ENCODE data around the gene ADIPOQ. TPM values are rescaled to one million over a fixed set of nuclear protein-coding genes. Genes with fewer than 3 reads are reported as not detected.

Gene ADIPOQ
- not detected for polyA plus RNA-seq (2013, experiment 1 of 2)
- not detected for polyA plus RNA-seq (2013, experiment 2 of 2)

- no peaks in the 10 kb centered on the region for H3K9me3 ChIP-seq (replicated peaks in 1 of 2; ENCODE audit: control insufficient read depth in 2 of 2, insufficient read depth in 1 of 2, low read depth in 1 of 2, low read length in 2 of 2)
- H3K23ac ChIP-seq (ENCODE audit: low read depth, low read length, poor library complexity): no peak within 1 kb of the TSS
- H3K4me3 ChIP-seq (ENCODE audit: low read length in 2 of 2): no peak within 1 kb of the TSS
- peak within 1 kb of the TSS; percentile 11 for H3K18ac ChIP-seq (ENCODE audit: low read length)
- H2BK15ac ChIP-seq (ENCODE audit: low read length): no peak within 1 kb of the TSS
- H3K4me2 ChIP-seq (ENCODE audit: insufficient read depth, low read length, poor library complexity, severe bottlenecking): no peak within 1 kb of the TSS
- H3K14ac ChIP-seq (ENCODE audit: low read length): no peak within 1 kb of the TSS
- no peak within 1 kb of the TSS for H2BK12ac ChIP-seq (ENCODE audit: low read length)
- no peak for DNase-seq (ENCODE audit: low spot score)
- no peaks in the 10 kb centered on the region for H3K36me3 ChIP-seq (replicated peaks in 1 of 2; ENCODE audit: control insufficient read depth in 2 of 2, insufficient read depth in 2 of 2, low read length in 2 of 2)
- peak within 1 kb of the TSS; percentile 84 for H4K8ac ChIP-seq (ENCODE audit: low read depth, low read length)
- H4K91ac ChIP-seq (ENCODE audit: low read depth, low read length, poor library complexity): no peak within 1 kb of the TSS
- H3K4me1 ChIP-seq (ENCODE audit: control insufficient read depth in 2 of 2, insufficient read depth in 1 of 2, low read depth in 1 of 2, low read length in 2 of 2): peaks cover 0 to 3% of the 10 kb centered on the region in 2 donors
- peaks cover 0 to 46% (median 0%) of the 10 kb centered on the region in 3 experiments for H3K27me3 ChIP-seq (ENCODE audit: control insufficient read depth in 3 of 3, insufficient read depth in 3 of 3, low read depth in 1 of 3, low read length in 3 of 3)
- no peak within 1 kb of the TSS for H2BK120ac ChIP-seq (ENCODE audit: low read depth, low read length)
- H2BK5ac ChIP-seq (ENCODE audit: low read length): no peak within 1 kb of the TSS
- no peak within 1 kb of the TSS for H2AK5ac ChIP-seq (ENCODE audit: low read depth, low read length)
- H2AFZ ChIP-seq (ENCODE audit: low read length): no peak within 1 kb of the TSS
- peak within 1 kb of the TSS; percentile 10 for H3K9ac ChIP-seq (ENCODE audit: low read depth, low read length, poor library complexity)
- WGBS, 2 donors (ENCODE audit: extremely low coverage in 2 of 2, insufficient read length in 2 of 2, insufficient replicate concordance in 1 of 2): no CpG with 5 or more reads among the region's 7 CpGs
- no peak within 1 kb of the TSS for H3K4ac ChIP-seq (ENCODE audit: low read length)
- H3K79me1 ChIP-seq (ENCODE audit: low read depth, low read length): no peaks in the 10 kb centered on the region
- H3K27ac ChIP-seq (replicated peaks; ENCODE audit: low read length): no peak within 1 kb of the TSS
Observed at GRCh38 chr3:186842426-186843038, at the start of gene ADIPOQ. TSS of gene ADIPOQ (plus strand) at chr3:186842710. CDS start at chr3:186853059, 10,349 bp downstream.

- no CpG with 5 or more reads among the region's 3 CpGs for WGBS, 2 donors (ENCODE audit: extremely low coverage in 2 of 2, insufficient read length in 2 of 2, insufficient replicate concordance in 1 of 2)
- no peak overlapping the region for H3K9ac ChIP-seq (ENCODE audit: low read depth, low read length, poor library complexity)
- H2BK15ac ChIP-seq (ENCODE audit: low read length): no peak overlapping the region
- no peak overlapping the region for H3K18ac ChIP-seq (ENCODE audit: low read length)
- peak overlapping the region; percentile 36 for H3K27ac ChIP-seq (replicated peaks; ENCODE audit: low read length)
- no peak for DNase-seq (ENCODE audit: low spot score)
- H3K4me1 ChIP-seq (ENCODE audit: control insufficient read depth in 2 of 2, insufficient read depth in 1 of 2, low read depth in 1 of 2, low read length in 2 of 2): no peaks in the 10 kb centered on the region
- no peak overlapping the region for H2AFZ ChIP-seq (ENCODE audit: low read length)
- H3K79me1 ChIP-seq (ENCODE audit: low read depth, low read length): no peaks in the 10 kb centered on the region
- peaks cover 24 to 98% of the 10 kb centered on the region in 2 donors for H3K36me3 ChIP-seq (replicated peaks in 1 of 2; ENCODE audit: control insufficient read depth in 2 of 2, insufficient read depth in 2 of 2, low read length in 2 of 2)
- no peaks in the 10 kb centered on the region for H3K9me3 ChIP-seq (replicated peaks in 1 of 2; ENCODE audit: control insufficient read depth in 2 of 2, insufficient read depth in 1 of 2, low read depth in 1 of 2, low read length in 2 of 2)
- H4K91ac ChIP-seq (ENCODE audit: low read depth, low read length, poor library complexity): no peak overlapping the region
- H3K14ac ChIP-seq (ENCODE audit: low read length): no peak overlapping the region
- H3K27me3 ChIP-seq (ENCODE audit: control insufficient read depth in 3 of 3, insufficient read depth in 3 of 3, low read depth in 1 of 3, low read length in 3 of 3): no peaks in the 10 kb centered on the region
- no peak overlapping the region for H3K4me3 ChIP-seq (ENCODE audit: low read length in 2 of 2)
- no peak overlapping the region for H3K4me2 ChIP-seq (ENCODE audit: insufficient read depth, low read length, poor library complexity, severe bottlenecking)
- H2BK12ac ChIP-seq (ENCODE audit: low read length): no peak overlapping the region
- H3K23ac ChIP-seq (ENCODE audit: low read depth, low read length, poor library complexity): no peak overlapping the region
- H2BK5ac ChIP-seq (ENCODE audit: low read length): no peak overlapping the region
- no peak overlapping the region for H2BK120ac ChIP-seq (ENCODE audit: low read depth, low read length)
- no peak overlapping the region for H2AK5ac ChIP-seq (ENCODE audit: low read depth, low read length)
- no peak overlapping the region for H3K4ac ChIP-seq (ENCODE audit: low read length)
- no peak overlapping the region for H4K8ac ChIP-seq (ENCODE audit: low read depth, low read length)
Observed at GRCh38 chr3:186798239-186798874, 44.2 kb upstream of the ADIPOQ start.

- Histone ChIP-seq H3K27ac (replicated peaks; ENCODE audit: low read length) (no peak overlapping the region), H3K9me3 (replicated peaks in 1 of 2; ENCODE audit: control insufficient read depth in 2 of 2, insufficient read depth in 1 of 2, low read depth in 1 of 2, low read length in 2 of 2) (no peaks in the 10 kb centered on the region), H3K4ac (ENCODE audit: low read length) (no peak overlapping the region), H3K23ac (ENCODE audit: low read depth, low read length, poor library complexity) (no peak overlapping the region), H3K79me1 (ENCODE audit: low read depth, low read length) (peaks cover 4% of the 10 kb centered on the region), H2AFZ (ENCODE audit: low read length) (no peak overlapping the region), H4K8ac (ENCODE audit: low read depth, low read length) (no peak overlapping the region), H2BK12ac (ENCODE audit: low read length) (no peak overlapping the region), H3K4me1 (ENCODE audit: control insufficient read depth in 2 of 2, insufficient read depth in 1 of 2, low read depth in 1 of 2, low read length in 2 of 2) (peaks cover 3% of the 10 kb centered on the region in 2 donors), H3K4me3 (ENCODE audit: low read length in 2 of 2) (no peak overlapping the region), H3K4me2 (ENCODE audit: insufficient read depth, low read length, poor library complexity, severe bottlenecking) (no peak overlapping the region), H2AK5ac (ENCODE audit: low read depth, low read length) (no peak overlapping the region), H3K18ac (ENCODE audit: low read length) (no peak overlapping the region), H3K36me3 (replicated peaks in 1 of 2; ENCODE audit: control insufficient read depth in 2 of 2, insufficient read depth in 2 of 2, low read length in 2 of 2) (peaks cover 22 to 100% of the 10 kb centered on the region in 2 donors), H3K9ac (ENCODE audit: low read depth, low read length, poor library complexity) (no peak overlapping the region), H2BK5ac (ENCODE audit: low read length) (no peak overlapping the region), H4K91ac (ENCODE audit: low read depth, low read length, poor library complexity) (no peak overlapping the region), H3K27me3 (ENCODE audit: control insufficient read depth in 3 of 3, insufficient read depth in 3 of 3, low read depth in 1 of 3, low read length in 3 of 3) (no peaks in the 10 kb centered on the region), H2BK15ac (ENCODE audit: low read length) (no peak overlapping the region), H3K14ac (ENCODE audit: low read length) (no peak overlapping the region), H2BK120ac (ENCODE audit: low read depth, low read length) (no peak overlapping the region)
- DNase-seq (ENCODE audit: low spot score): no peak
- no CpG with 5 or more reads among the region's 1 CpG for WGBS, 2 donors (ENCODE audit: extremely low coverage in 2 of 2, insufficient read length in 2 of 2, insufficient replicate concordance in 1 of 2)
Observed at GRCh38 chr3:186800285-186800684, 42.2 kb upstream of the ADIPOQ start.

GRCh38 chr3:186802701-186803100 is 39.8 kb upstream of the ADIPOQ start:
- Histone ChIP-seq H2BK15ac (ENCODE audit: low read length) (no peak overlapping the region), H2AK5ac (ENCODE audit: low read depth, low read length) (no peak overlapping the region), H2AFZ (ENCODE audit: low read length) (no peak overlapping the region), H3K36me3 (replicated peaks in 1 of 2; ENCODE audit: control insufficient read depth in 2 of 2, insufficient read depth in 2 of 2, low read length in 2 of 2) (peaks cover 17 to 77% of the 10 kb centered on the region in 2 donors), H3K79me1 (ENCODE audit: low read depth, low read length) (peaks cover 4% of the 10 kb centered on the region), H2BK5ac (ENCODE audit: low read length) (no peak overlapping the region), H3K4me3 (ENCODE audit: low read length in 2 of 2) (no peak overlapping the region), H3K9me3 (replicated peaks in 1 of 2; ENCODE audit: control insufficient read depth in 2 of 2, insufficient read depth in 1 of 2, low read depth in 1 of 2, low read length in 2 of 2) (no peaks in the 10 kb centered on the region), H3K9ac (ENCODE audit: low read depth, low read length, poor library complexity) (no peak overlapping the region), H3K4me1 (ENCODE audit: control insufficient read depth in 2 of 2, insufficient read depth in 1 of 2, low read depth in 1 of 2, low read length in 2 of 2) (peaks cover 6 to 7% of the 10 kb centered on the region in 2 donors), H3K18ac (ENCODE audit: low read length) (no peak overlapping the region), H4K8ac (ENCODE audit: low read depth, low read length) (no peak overlapping the region), H3K27ac (replicated peaks; ENCODE audit: low read length) (no peak overlapping the region), H4K91ac (ENCODE audit: low read depth, low read length, poor library complexity) (no peak overlapping the region), H3K4me2 (ENCODE audit: insufficient read depth, low read length, poor library complexity, severe bottlenecking) (no peak overlapping the region), H3K4ac (ENCODE audit: low read length) (no peak overlapping the region), H3K14ac (ENCODE audit: low read length) (no peak overlapping the region), H2BK120ac (ENCODE audit: low read depth, low read length) (no peak overlapping the region), H3K23ac (ENCODE audit: low read depth, low read length, poor library complexity) (no peak overlapping the region), H2BK12ac (ENCODE audit: low read length) (no peak overlapping the region), H3K27me3 (ENCODE audit: control insufficient read depth in 3 of 3, insufficient read depth in 3 of 3, low read depth in 1 of 3, low read length in 3 of 3) (no peaks in the 10 kb centered on the region)
- DNase-seq (ENCODE audit: low spot score): no peak
- WGBS, 2 donors (ENCODE audit: extremely low coverage in 2 of 2, insufficient read length in 2 of 2, insufficient replicate concordance in 1 of 2): no CpG with 5 or more reads among the region's 3 CpGs

All from neuronal stem cell (in vitro differentiated cells).